Esophagus muscularis mucosa (tissue), 4 donors: Measurements from ENCODE around the gene LYL1.

Experiments used
- CTCF ChIP-seq, 3 experiments: fragments of 200-600 bp in 2 of 3; fragments of 450-650 bp in 1 of 3; sonication (generic) in 2 of 3; IDR thresholded peaks; one replicate each; pipeline ENCODE4 v1.5.1; 2017 to 2019; ENCODE audit warnings: antibody characterized with exemption in 3 of 3, mild to moderate bottlenecking in 2 of 3, moderate library complexity in 1 of 3
- EP300 ChIP-seq: sonication (generic); formaldehyde crosslinking; IDR thresholded peaks from one replicate; pipeline ENCODE4 v1.6.1; 2017; ENCODE audit warnings: antibody characterized with exemption
- POLR2A ChIP-seq: fragments of 450-650 bp; IDR thresholded peaks from one replicate; pipeline ENCODE4 v1.6.1; 2017; ENCODE audit warnings: antibody characterized with exemption, moderate library complexity, mild to moderate bottlenecking, low read depth
- POLR2AphosphoS5 ChIP-seq, 2 donors: sonication (generic); formaldehyde crosslinking; IDR thresholded peaks; one replicate each; pipeline ENCODE4 v1.6.1; 2017; ENCODE audit warnings: antibody characterized with exemption in 2 of 2

GRCh38 chr19:13150187-13150930 is 47.7 kb upstream of the LYL1 start, which contains the start of the genes IER2 and STX10:
- peak; percentile 58 to 75 (median 62) for TF ChIP-seq CTCF (IDR thresholded peaks at IDR 0.05)
- TF ChIP-seq POLR2A: peak; percentile 66
- TF ChIP-seq POLR2AphosphoS5 (IDR thresholded peaks at IDR 0.05): peak; percentile 98 to 99
- TF ChIP-seq EP300: no peak
